Measurements from ENCODE around the gene ATP5PO. TPM values are rescaled to one million over a fixed set of nuclear protein-coding genes. Genes with fewer than 3 reads are reported as not detected.
A peak's percentile ranks its signal among the peaks of the same experiment; 100 is the strongest.

ATP5PO gene
- total RNA-seq, 1 donor from 2014 or later = 172 TPM

DNA sequence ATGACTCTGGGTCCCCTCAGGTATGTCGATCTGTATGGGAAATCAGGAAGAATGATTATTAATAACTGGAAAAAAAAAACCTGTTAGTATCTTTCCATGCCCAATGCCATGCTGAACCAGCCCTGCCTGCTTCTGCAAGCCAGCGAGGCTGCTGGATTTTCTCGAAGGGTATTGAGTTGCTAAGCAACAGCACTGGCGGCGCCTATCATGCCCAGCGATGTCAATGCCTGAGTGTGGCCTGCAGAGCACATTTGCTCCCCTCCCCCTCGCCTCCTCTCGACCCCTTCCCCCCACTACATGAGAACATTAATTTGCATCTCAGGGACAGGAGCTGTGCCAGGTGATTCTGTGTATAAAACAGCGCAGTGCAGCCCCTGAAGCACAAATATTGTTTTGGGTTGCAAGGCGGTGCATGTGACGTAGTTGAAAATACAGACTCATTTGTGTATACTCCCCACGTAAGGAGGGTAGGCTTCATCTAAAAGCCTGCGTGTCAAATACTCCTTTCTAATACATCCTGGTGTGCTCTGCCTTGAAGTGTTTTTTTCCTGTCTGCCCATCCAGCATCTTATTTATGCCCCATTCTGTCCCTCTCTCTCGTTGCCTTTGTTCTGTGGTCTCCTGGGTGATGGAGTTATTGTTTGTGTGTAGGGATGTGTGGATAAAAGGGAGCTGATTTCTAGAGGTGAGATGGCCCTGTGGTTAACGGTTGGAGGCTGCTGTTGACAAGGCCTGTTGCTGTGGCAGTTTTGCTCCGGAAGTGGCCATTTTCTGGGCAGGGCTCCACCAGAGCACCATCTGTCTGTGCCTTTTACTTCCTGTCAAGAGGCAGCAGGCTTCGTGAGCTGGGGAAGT lies 32.7 kb upstream of the ATP5PO start:
- Mint-ChIP-seq H3K4me3 (peak overlapping the region; percentile 80), H3K4me1 (peaks cover 73% of the 10 kb centered on the region), H3K27me3 (peaks cover 3% of the 10 kb centered on the region), H3K36me3 (ENCODE audit: low read depth) (peaks cover 56% of the 10 kb centered on the region), H3K9me3 (peaks cover 20% of the 10 kb centered on the region), H3K27ac (peak overlapping the region; percentile 100)
- DNase-seq = peak; percentile 96
- intact Hi-C loops (cut with micrococcal nuclease) = loop anchor here (1.0 to 2.0 kb wide), 5 partner anchors 28 to 250 kb away; no protein-coding TSS in a partner anchor

DNA sequence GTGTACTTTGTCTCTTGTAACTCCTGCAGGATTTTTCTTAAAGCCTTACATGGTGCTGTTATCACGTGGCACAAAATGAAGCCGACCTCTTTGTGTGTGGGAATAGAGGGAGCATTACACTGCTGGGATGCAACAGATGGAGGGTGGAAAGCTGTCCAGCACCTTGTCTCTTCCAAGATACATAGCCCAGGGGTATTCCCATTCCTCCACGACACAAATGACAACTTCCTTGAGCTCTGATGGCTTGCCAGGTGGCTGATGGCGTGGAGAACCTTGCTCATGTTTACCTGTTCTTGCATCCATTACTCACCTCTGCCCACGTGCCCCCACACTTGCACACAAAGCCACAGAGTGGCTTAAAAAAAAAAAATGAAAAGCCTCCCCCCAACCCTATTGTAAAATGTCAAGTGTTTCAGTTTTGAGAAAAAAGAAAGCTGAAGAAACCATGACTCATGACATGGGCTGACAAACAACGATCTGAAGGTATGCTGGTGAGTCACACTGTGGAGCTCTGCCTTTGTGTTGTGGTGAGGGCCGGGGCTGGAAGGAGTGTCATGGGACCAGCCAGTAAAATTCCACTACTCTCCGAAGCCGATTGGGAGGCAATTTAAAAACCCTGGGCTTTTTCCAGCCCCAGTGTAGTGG lies 32.0 kb upstream of the ATP5PO start:
- H3K9me3 Mint-ChIP-seq = peaks cover 20% of the 10 kb centered on the region
- peak overlapping the region; percentile 80 for H3K4me3 Mint-ChIP-seq
- H3K27me3 Mint-ChIP-seq = peaks cover 3% of the 10 kb centered on the region
- H3K27ac Mint-ChIP-seq = peak overlapping the region; percentile 100
- intact Hi-C loops (cut with micrococcal nuclease) = loop anchor here (1.0 to 2.0 kb wide), 7 partner anchors 11 to 251 kb away; no protein-coding TSS in a partner anchor
- peaks cover 51% of the 10 kb centered on the region for H3K36me3 Mint-ChIP-seq (ENCODE audit: low read depth)
- peak; percentile 95 for DNase-seq
- peaks cover 70% of the 10 kb centered on the region for H3K4me1 Mint-ChIP-seq

DNA sequence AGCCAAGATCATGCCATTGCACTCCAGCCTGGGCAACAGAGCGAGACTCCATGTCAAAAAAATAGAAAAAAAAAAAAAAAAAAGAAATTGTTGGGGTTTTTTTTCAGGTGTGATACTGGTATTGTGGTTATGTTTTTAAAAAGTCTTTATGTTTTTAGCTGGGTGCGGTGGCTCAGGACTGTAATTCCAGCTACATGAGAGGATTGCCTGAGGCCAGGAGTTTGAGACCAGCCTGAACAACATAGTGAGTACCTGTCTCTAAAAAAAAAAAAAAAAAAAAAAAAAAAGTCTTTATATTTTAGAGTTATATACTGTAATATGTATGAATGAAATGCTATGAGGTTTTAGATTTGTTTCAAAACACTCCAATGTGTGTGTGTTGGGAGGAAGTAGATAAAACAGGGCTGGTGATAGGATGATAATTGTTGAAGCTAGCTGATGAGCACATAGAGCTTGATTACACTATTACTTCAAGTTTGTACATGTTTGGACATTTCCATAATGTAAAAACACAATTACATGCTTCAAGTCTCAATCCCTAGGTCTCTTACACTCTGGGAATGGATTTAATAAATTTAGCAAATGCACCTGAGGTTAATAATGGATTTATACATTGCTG lies 30.2 kb upstream of the ATP5PO start:
- peak overlapping the region; percentile 26 for H3K4me3 Mint-ChIP-seq
- peaks cover 21% of the 10 kb centered on the region for H3K9me3 Mint-ChIP-seq
- peak overlapping the region; percentile 100 for H3K27ac Mint-ChIP-seq
- H3K4me1 Mint-ChIP-seq = peaks cover 64% of the 10 kb centered on the region
- intact Hi-C loops (cut with micrococcal nuclease) = loop anchor here (2.0 kb wide), 1 partner anchor 13 kb away; no protein-coding TSS in a partner anchor
- peaks cover 54% of the 10 kb centered on the region for H3K36me3 Mint-ChIP-seq (ENCODE audit: low read depth)
- H3K27me3 Mint-ChIP-seq = peaks cover 3% of the 10 kb centered on the region
- DNase-seq = no peak

DNA sequence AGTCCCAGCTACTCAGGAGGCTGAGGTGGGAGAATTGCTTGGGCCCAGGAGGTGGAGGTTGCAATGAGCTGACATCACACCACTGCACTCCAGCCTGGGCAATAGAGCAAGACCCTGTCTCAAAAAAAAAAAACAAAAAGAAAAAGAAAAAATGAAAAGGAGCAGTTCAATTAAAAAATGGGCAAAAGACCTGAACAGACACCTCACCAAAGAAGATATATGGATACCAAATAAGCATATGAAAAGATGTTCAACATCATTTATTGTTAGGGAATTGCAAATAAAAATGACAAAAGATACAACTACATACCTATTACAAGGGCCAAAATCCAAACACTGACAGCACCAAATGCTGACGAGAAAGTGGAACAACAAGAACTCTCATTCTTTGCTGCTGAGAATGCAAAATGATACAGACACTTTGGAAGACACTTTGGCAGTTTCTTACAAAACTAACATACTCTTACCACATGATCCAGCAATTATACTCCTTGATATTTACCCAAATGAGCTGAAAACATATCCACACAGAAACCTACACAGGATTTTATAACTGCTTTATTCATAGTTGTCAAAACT lies 28.7 kb upstream of the ATP5PO start:
- Mint-ChIP-seq H3K36me3 (ENCODE audit: low read depth) (peaks cover 60% of the 10 kb centered on the region), H3K4me1 (peaks cover 58% of the 10 kb centered on the region), H3K27ac (peak overlapping the region; percentile 74), H3K9me3 (peaks cover 25% of the 10 kb centered on the region), H3K4me3 (no peak overlapping the region), H3K27me3 (peaks cover 3% of the 10 kb centered on the region)
- intact Hi-C loops (cut with micrococcal nuclease) = no loop called here
- DNase-seq = peak; percentile 29

DNA sequence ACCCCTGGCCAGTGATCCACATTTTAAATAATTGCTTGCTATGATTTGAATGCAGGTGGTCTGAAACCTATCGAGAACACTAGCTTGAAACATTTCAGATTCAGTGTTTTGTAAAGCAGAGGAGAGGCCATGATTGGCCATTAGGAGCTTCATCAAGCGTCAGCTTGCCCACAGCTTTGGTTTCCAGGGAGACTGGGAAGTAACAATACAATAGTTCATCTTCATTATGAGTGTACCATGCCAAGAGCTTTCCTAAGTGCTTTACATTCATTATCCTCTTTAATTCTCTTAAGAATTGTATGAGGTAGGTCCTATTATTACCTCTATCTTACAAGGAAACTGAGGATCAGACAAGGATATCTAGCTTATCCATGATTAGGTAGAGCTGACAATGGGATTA lies 27.7 kb upstream of the ATP5PO start:
- peaks cover 66% of the 10 kb centered on the region for H3K36me3 Mint-ChIP-seq (ENCODE audit: low read depth)

DNA sequence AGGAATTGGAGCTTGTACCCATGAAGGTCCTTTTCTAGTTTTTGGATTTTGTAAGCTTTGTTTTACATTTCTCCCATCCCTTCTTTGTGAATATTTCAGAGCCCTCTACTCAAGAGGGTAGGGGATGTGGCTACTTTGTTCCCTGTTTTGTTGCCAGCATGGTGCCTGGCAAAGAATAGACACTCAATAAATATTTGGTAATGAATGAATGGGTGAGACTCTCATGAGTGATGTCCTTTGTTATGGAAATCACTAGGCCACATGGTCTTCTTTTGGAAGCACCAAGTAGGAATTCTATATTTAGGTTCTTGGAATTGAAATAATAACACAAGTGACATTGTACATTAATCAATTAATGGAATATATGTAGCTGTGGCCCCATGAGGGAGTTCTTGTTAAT lies 26.8 kb upstream of the ATP5PO start:
- Mint-ChIP-seq H3K27ac (no peak overlapping the region), H3K9me3 (peaks cover 21% of the 10 kb centered on the region), H3K36me3 (ENCODE audit: low read depth) (peaks cover 62% of the 10 kb centered on the region), H3K27me3 (no peaks in the 10 kb centered on the region), H3K4me1 (peaks cover 48% of the 10 kb centered on the region), H3K4me3 (no peak overlapping the region)
- intact Hi-C loops (cut with micrococcal nuclease) = no loop called here
- DNase-seq = no peak

More for the DNA sequence above, 27.7 kb upstream of the ATP5PO start:
- Mint-ChIP-seq H3K4me1 (peaks cover 54% of the 10 kb centered on the region), H3K27me3 (peaks cover 3% of the 10 kb centered on the region), H3K9me3 (peaks cover 25% of the 10 kb centered on the region), H3K4me3 (no peak overlapping the region), H3K27ac (no peak overlapping the region)
- intact Hi-C loops (cut with micrococcal nuclease) = no loop called here
- no peak for DNase-seq

DNA sequence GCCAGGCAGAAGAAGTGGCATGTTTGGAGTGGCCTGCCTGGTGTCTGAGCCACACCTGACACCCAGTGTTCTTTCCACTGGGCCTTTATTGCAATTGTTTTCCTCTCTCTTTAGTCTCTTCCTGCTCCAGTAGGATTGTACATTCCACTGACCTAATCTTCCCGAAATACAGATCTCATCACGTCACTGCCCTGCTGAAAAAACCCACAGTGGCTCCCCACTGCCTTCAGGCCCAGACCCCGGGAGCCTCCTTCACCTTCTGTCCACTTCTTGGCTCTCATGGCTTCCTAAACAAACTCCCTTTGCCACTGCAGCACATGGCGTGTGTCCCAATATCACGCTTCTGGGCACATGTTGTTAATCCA lies 25.3 kb upstream of the ATP5PO start:
- Mint-ChIP-seq H3K4me3 (no peak overlapping the region), H3K36me3 (ENCODE audit: low read depth) (peaks cover 51% of the 10 kb centered on the region), H3K9me3 (peaks cover 15% of the 10 kb centered on the region), H3K27me3 (no peaks in the 10 kb centered on the region), H3K27ac (peak overlapping the region; percentile 54), H3K4me1 (peaks cover 47% of the 10 kb centered on the region)
- intact Hi-C loops (cut with micrococcal nuclease) = no loop called here
- DNase-seq = no peak

DNA sequence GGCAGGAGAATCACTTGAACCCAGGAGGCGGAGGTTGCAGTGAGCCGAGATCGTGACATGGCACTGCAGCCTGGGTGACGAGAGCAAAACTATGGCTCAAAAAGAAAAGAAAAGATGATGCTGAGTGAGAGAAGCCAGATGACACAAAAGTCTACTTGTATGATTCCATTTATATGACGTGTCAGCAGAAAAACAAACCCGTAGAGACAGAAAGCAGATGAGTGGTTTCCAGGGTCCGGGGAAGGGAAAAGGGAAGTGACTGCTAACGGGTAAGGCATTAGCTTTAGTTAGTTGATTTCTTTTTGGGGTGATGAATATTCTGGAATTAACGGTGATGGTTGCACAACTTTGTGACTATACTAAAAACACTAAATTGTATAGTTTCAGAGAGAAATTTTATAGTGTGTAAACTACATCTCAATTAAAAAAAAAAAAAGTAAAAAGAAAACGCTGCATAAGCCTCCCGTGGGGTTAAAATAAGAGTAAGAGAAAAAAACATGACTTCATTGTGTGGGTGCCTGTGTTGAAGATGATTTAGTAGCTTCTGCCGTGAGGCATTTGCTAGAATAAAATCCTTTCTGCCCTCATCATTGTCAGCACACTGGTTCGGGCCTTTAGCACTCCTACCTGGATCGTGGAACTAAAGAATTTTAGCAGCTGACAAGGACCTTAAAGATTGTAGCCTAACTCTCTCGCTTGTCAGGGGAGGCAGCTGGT lies 24.7 kb upstream of the ATP5PO start:
- no peak overlapping the region for H3K27ac Mint-ChIP-seq
- no peak for DNase-seq
- intact Hi-C loops (cut with micrococcal nuclease) = no loop called here
- H3K9me3 Mint-ChIP-seq = peaks cover 15% of the 10 kb centered on the region
- no peak overlapping the region for H3K4me3 Mint-ChIP-seq
- peaks cover 49% of the 10 kb centered on the region for H3K4me1 Mint-ChIP-seq
- peaks cover 52% of the 10 kb centered on the region for H3K36me3 Mint-ChIP-seq (ENCODE audit: low read depth)
- H3K27me3 Mint-ChIP-seq = no peaks in the 10 kb centered on the region

DNA sequence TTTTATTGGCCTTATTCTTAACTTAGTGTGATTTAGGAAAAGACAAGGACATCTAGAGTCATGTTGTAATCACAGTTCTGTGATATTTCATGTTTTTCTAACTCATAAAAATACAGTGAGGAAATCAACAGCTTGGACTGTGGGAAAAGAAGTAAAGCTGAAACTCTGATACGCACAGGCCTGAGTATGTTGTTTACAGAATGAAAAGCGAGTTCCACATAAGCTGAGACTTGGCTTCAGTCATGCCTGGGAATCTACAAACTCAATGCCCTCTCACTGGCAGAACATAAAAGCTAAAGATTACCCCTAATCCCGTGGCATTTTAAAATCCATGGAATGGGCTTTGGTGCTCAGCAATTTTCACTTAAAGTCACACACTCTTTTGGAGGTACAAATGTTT lies 23.6 kb upstream of the ATP5PO start:
- Mint-ChIP-seq H3K27me3 (no peaks in the 10 kb centered on the region), H3K4me1 (peaks cover 49% of the 10 kb centered on the region), H3K4me3 (no peak overlapping the region), H3K36me3 (ENCODE audit: low read depth) (peaks cover 44% of the 10 kb centered on the region), H3K27ac (peak overlapping the region; percentile 45), H3K9me3 (peaks cover 6% of the 10 kb centered on the region)
- DNase-seq = no peak
- intact Hi-C loops (cut with micrococcal nuclease) = no loop called here

DNA sequence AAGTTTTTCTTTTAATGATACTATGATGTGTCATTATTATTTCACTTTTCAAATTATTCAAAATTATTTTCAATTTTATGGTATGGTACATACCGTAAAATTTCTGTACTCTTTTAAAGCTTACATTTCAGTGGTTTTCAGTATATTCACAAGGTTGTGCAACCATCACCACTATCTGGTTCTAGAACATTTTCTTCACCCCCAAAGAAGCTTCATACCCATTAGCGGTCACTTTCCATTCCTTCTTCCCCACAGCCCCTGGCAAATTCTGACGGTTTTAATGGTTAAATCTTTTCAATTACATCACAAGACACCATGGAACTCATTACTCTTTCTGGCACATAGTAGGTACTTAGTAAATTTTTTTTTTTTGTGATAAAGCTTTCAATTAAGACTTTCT lies 22.8 kb upstream of the ATP5PO start:
- peak; percentile 40 for DNase-seq
- H3K27ac Mint-ChIP-seq = peak overlapping the region; percentile 86
- intact Hi-C loops (cut with micrococcal nuclease) = no loop called here
- H3K4me1 Mint-ChIP-seq = peaks cover 50% of the 10 kb centered on the region
- peaks cover 5% of the 10 kb centered on the region for H3K9me3 Mint-ChIP-seq
- no peaks in the 10 kb centered on the region for H3K27me3 Mint-ChIP-seq
- H3K4me3 Mint-ChIP-seq = no peak overlapping the region
- H3K36me3 Mint-ChIP-seq (ENCODE audit: low read depth) = peaks cover 36% of the 10 kb centered on the region

DNA sequence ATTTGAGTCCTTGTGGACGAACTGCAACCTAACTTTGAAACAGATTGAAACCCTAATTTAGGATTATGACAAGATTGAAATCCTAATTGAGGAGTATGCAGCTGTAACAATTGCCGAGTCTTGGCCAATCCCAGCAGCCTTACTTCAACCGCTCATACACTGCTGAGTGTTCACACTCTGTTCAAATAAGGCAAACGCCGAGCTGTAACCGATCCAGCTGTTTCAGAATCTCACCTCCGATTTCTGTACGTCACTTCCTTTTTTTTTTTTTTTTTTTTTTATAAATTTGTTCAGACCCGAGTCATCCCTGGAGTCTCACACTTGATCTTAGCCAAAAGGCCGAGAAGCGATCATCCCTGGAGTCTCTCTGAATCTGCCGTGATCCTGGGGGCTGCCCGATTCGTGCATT lies 22.3 kb upstream of the ATP5PO start:
- Mint-ChIP-seq H3K4me3 (peak overlapping the region; percentile 24), H3K27ac (peak overlapping the region; percentile 86), H3K4me1 (peaks cover 54% of the 10 kb centered on the region), H3K9me3 (peaks cover 5% of the 10 kb centered on the region), H3K36me3 (ENCODE audit: low read depth) (peaks cover 34% of the 10 kb centered on the region), H3K27me3 (no peaks in the 10 kb centered on the region)
- intact Hi-C loops (cut with micrococcal nuclease) = no loop called here
- peak; percentile 59 for DNase-seq

DNA sequence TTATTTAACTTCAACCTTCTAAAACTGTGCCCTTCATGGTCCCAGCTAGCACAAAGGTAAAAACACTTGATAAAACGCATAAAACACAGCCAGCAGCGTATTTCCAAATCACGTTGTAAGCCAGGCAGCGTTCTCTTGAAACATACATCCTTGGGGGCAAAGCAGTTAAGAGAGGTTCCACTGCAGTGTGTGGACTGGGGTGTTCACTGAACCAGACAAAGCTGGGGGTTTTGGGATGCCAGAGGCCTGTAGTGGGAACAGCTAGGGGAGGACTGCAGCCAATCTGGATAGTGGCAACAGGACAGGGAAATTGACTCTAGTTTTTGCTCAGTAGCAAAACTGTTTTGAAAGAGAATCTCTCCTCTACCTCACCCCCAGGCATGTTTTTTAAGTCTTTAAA lies 21.5 kb upstream of the ATP5PO start:
- Mint-ChIP-seq H3K27ac (peak overlapping the region; percentile 86), H3K4me1 (peaks cover 57% of the 10 kb centered on the region)

More for the DNA sequence above, 21.5 kb upstream of the ATP5PO start:
- intact Hi-C loops (cut with micrococcal nuclease) = no loop called here
- Mint-ChIP-seq H3K9me3 (peaks cover 5% of the 10 kb centered on the region), H3K4me3 (peak overlapping the region; percentile 47), H3K27me3 (no peaks in the 10 kb centered on the region), H3K36me3 (ENCODE audit: low read depth) (peaks cover 34% of the 10 kb centered on the region)
- DNase-seq = peak; percentile 67
